H1 (cell line): ENCODE data around the gene ACYP2. TPM values are rescaled to one million over a fixed set of nuclear protein-coding genes. Genes with fewer than 3 reads are reported as not detected.
"Not testable (repeated sequence)": the region's sequence is repeated elsewhere in the genome, so short reads cannot be mapped to it uniquely, and the experiment has no call there.

Experiments used
- CTCF ChIA-PET: fragments of 300-600 bp; sonication (Branson Sonifier 250); formaldehyde crosslinking; loops from one replicate; lab custom pipeline; 2021; ENCODE audit not compliant: partially characterized antibody; lab: Charles Lee
- POLR2A ChIA-PET: fragments of 300-600 bp; sonication (Branson Sonifier 250); formaldehyde crosslinking; loops from one replicate; lab custom pipeline; 2021; ENCODE audit warnings: inconsistent platforms; ENCODE audit not compliant: partially characterized antibody; lab: Charles Lee
- DNase-seq, 2 experiments: peaks; one replicate each; pipeline versions ENCODE4 v3.0.0 to v3.0.0-alpha.2; 2010 to 2022; ENCODE audit warnings: low spot score in 2 of 2, low read depth in 1 of 2, mixed read lengths in 1 of 2
- FAIRE-seq: peaks from 2 replicates; lab custom pipeline; 2011; peaks lifted over from hg19 to GRCh38; lab: Jason Lieb, UNC
- H2AFZ ChIP-seq: 2 replicates; pipeline ENCODE4 v1.8.1; 2012; ENCODE audit warnings: low read length, inconsistent platforms
- H2AK5ac ChIP-seq: 2 replicates; pipeline ENCODE4 v1.6.1; 2013; ENCODE audit warnings: low read depth, low read length
- H2BK120ac ChIP-seq: replicated peaks from 2 replicates; pipeline ENCODE3; 2013; ENCODE audit warnings: low read depth, low read length, inconsistent platforms
- H2BK12ac ChIP-seq: 2 replicates; pipeline ENCODE4 v1.6.1; 2013; ENCODE audit warnings: low read depth, low read length
- H2BK15ac ChIP-seq: 2 replicates; pipeline ENCODE4 v1.6.1; 2013; ENCODE audit warnings: low read length
- H2BK20ac ChIP-seq: 2 replicates; pipeline ENCODE4 v1.6.1; 2013; ENCODE audit warnings: low read length
- H2BK5ac ChIP-seq: 2 replicates; pipeline ENCODE4 v1.6.1; 2013; ENCODE audit warnings: low read depth, low read length
- H3K14ac ChIP-seq: 2 replicates; pipeline ENCODE4 v1.6.1; 2013; ENCODE audit warnings: inconsistent platforms; ENCODE audit not compliant: insufficient read length
- H3K18ac ChIP-seq: 2 replicates; pipeline ENCODE4 v1.6.1; 2013; ENCODE audit warnings: low read length; ENCODE audit errors: extremely low read depth
- H3K23ac ChIP-seq: 2 replicates; pipeline ENCODE4 v1.6.1; 2013; ENCODE audit warnings: inconsistent platforms; ENCODE audit not compliant: insufficient read length
- H3K23me2 ChIP-seq: 2 replicates; pipeline ENCODE4 v1.6.1; 2013; ENCODE audit warnings: low read depth, low read length
- H3K27ac ChIP-seq: 2 replicates; pipeline ENCODE4 v1.6.1; 2011; ENCODE audit warnings: low read depth, low read length, inconsistent platforms
- H3K27me3 ChIP-seq, 4 experiments: replicated peaks in 1 of 4; 1 replicate in 1 of 4; 2 replicates in 3 of 4; pipeline versions ENCODE4 v1.6.1 to v1.8.1; 2011 to 2013; ENCODE audit warnings: low read length in 3 of 4, mild to moderate bottlenecking in 3 of 4, inconsistent platforms in 2 of 4, mixed read lengths in 2 of 4, moderate library complexity in 1 of 4; ENCODE audit not compliant: control insufficient read depth in 3 of 4, insufficient read depth in 3 of 4; ENCODE audit errors: extremely low read depth in 1 of 4
- H3K36me3 ChIP-seq, 4 experiments: 2 replicates each; pipeline versions ENCODE4 v1.6.1 to v1.8.1; 2011 to 2013; ENCODE audit warnings: mild to moderate bottlenecking in 4 of 4, low read length in 3 of 4, moderate library complexity in 2 of 4, control low read depth in 1 of 4, inconsistent platforms in 1 of 4; ENCODE audit not compliant: insufficient read depth in 4 of 4, control insufficient read depth in 2 of 4
- H3K4ac ChIP-seq: replicated peaks from 2 replicates; pipeline ENCODE3; 2013; ENCODE audit warnings: low read length, low read depth, mixed read lengths, inconsistent platforms; ENCODE audit not compliant: insufficient read length
- H3K4me1 ChIP-seq, 4 experiments: replicated peaks in 1 of 4; 1 replicate in 1 of 4; 2 replicates in 3 of 4; pipeline versions ENCODE4 v1.6.1 to v1.8.1; 2011 to 2013; ENCODE audit warnings: low read length in 3 of 4, inconsistent platforms in 2 of 4, mixed read lengths in 1 of 4; ENCODE audit not compliant: insufficient read depth in 4 of 4, control insufficient read depth in 3 of 4
- H3K4me2 ChIP-seq, 2 experiments: 2 replicates each; pipeline versions ENCODE4 v1.6.1 to v1.8.1; 2011 to 2013; ENCODE audit warnings: low read depth in 2 of 2, low read length in 2 of 2, control low read depth in 1 of 2, inconsistent platforms in 1 of 2, mild to moderate bottlenecking in 1 of 2; ENCODE audit not compliant: insufficient read depth in 1 of 2
- H3K4me3 ChIP-seq, 4 experiments: fragments of 200-600, 300-600 bp in 1 of 4; sonication (generic), shearing (Covaris generic), sonication (Bioruptor Twin) in 1 of 4; 2 replicates each; pipeline versions ENCODE4 v1.5.1 to v1.8.1; 2011 to 2016; ENCODE audit warnings: low read length in 4 of 4, low read depth in 3 of 4, control low read depth in 2 of 4, inconsistent platforms in 2 of 4, mild to moderate bottlenecking in 2 of 4, mixed read lengths in 1 of 4, moderate library complexity in 1 of 4; ENCODE audit not compliant: insufficient read depth in 2 of 4; ENCODE audit errors: extremely low read depth in 1 of 4
- H3K56ac ChIP-seq: replicated peaks from 2 replicates; pipeline ENCODE3; 2013; ENCODE audit warnings: low read depth, mild to moderate bottlenecking, mixed read lengths, low read length, inconsistent platforms; ENCODE audit not compliant: insufficient read length
- H3K79me1 ChIP-seq: 2 replicates; pipeline ENCODE4 v1.6.1; 2013; ENCODE audit warnings: low read depth, low read length, control low read depth
- H3K79me2 ChIP-seq, 2 experiments: 2 replicates each; pipeline versions ENCODE4 v1.6.1 to v1.8.1; 2012 to 2013; ENCODE audit warnings: low read length in 2 of 2, mild to moderate bottlenecking in 2 of 2, inconsistent platforms in 1 of 2; ENCODE audit not compliant: insufficient read depth in 2 of 2, control insufficient read depth in 1 of 2
- H3K9ac ChIP-seq, 4 experiments: replicated peaks in 1 of 4; 1 replicate in 1 of 4; 2 replicates in 3 of 4; pipeline versions ENCODE4 v1.6.1 to v1.8.1; 2011 to 2013; ENCODE audit warnings: low read depth in 3 of 4, low read length in 3 of 4, control low read depth in 2 of 4, mild to moderate bottlenecking in 2 of 4, moderate library complexity in 2 of 4, inconsistent platforms in 1 of 4; ENCODE audit errors: extremely low read depth in 1 of 4
- H3K9me3 ChIP-seq, 2 experiments: 2 replicates each; pipeline versions ENCODE4 v1.6.1 to v1.8.1; 2012 to 2013; ENCODE audit warnings: mild to moderate bottlenecking in 2 of 2, moderate library complexity in 2 of 2, control low read depth in 1 of 2, inconsistent platforms in 1 of 2, low read depth in 1 of 2, low read length in 1 of 2, mixed read lengths in 1 of 2; ENCODE audit not compliant: insufficient read depth in 2 of 2
- H4K20me1 ChIP-seq, 2 experiments: replicated peaks in 1 of 2; 2 replicates each; pipeline versions ENCODE3 to v1.8.1; 2011 to 2013; ENCODE audit warnings: inconsistent platforms in 2 of 2, low read length in 2 of 2, mild to moderate bottlenecking in 1 of 2; ENCODE audit not compliant: insufficient read depth in 2 of 2, control insufficient read depth in 1 of 2
- H4K5ac ChIP-seq: 2 replicates; pipeline ENCODE4 v1.6.1; 2013; ENCODE audit warnings: low read length, low read depth, mixed read lengths, inconsistent platforms; ENCODE audit not compliant: insufficient read length
- H4K8ac ChIP-seq: 2 replicates; pipeline ENCODE4 v1.8.0; 2013; ENCODE audit warnings: mild to moderate bottlenecking, moderate library complexity, low read length, inconsistent platforms; ENCODE audit not compliant: insufficient read depth; ENCODE audit errors: extremely low read depth
- H4K91ac ChIP-seq: replicated peaks from 2 replicates; pipeline ENCODE3; 2013; ENCODE audit warnings: low read length, mixed read lengths, inconsistent platforms; ENCODE audit not compliant: insufficient read length
- WGBS, 2 experiments: shearing (Covaris generic) in 1 of 2; methylation state at CpG; one replicate each; pipeline versions ENCODE4 v1.1.6 to v1.1.7; 2013 to 2015; ENCODE audit warnings: low lambda C conversion rate in 2 of 2, mixed read lengths in 2 of 2, inconsistent platforms in 1 of 2, low coverage in 1 of 2, missing lambda C conversion rate in 1 of 2; ENCODE audit not compliant: insufficient replicate concordance in 2 of 2, insufficient coverage in 1 of 2, insufficient read length in 1 of 2; ENCODE audit errors: extremely low coverage in 1 of 2, missing lambda C conversion rate in 1 of 2; 5-methylcytosine and 5-hydroxymethylcytosine counted together
- polyA plus RNA-seq, 7 experiments: library from polyadenylated mRNA; depleted of rRNA in 3 of 7; stranded (reverse) in 5 of 7; unstranded in 2 of 7; fragments of >200 nt in 5 of 7; fragments of 200-250 nt in 2 of 7; gene quantifications; 1 replicate in 5 of 7; 2 replicates in 1 of 7; 4 replicates in 1 of 7; pipeline versions ENCODE4 v1.2.1 to v1.2.3, GENCODE V29; 2011 to 2013; ENCODE audit warnings: missing spikeins in 2 of 7, mixed read lengths in 2 of 7
- total RNA-seq: library from RNA; stranded (reverse); fragmentation: NEBNext Ultra II Directional; extraction: Animal tissue kit (Norgen Biotek cat#: 25700); gene quantifications from 2 replicates; pipeline ENCODE4 v1.2.1, GENCODE V29; 2021

The ACYP2 gene
- total and polyA plus RNA-seq, 2 of the 8 experiments (the other 6 are each of a cell fraction or from before 2014, with no cell fraction given): 3.4 to 4.4 TPM

GRCh38 chr2:54324517-54324916 lies 209.1 kb downstream of the ACYP2 start:
- H3K23me2 ChIP-seq, H3K18ac ChIP-seq, H3K14ac ChIP-seq, H2AK5ac ChIP-seq, H3K4me1 ChIP-seq, FAIRE-seq, H3K79me1 ChIP-seq, H3K4me3 ChIP-seq, H3K27ac ChIP-seq, H3K23ac ChIP-seq, H2BK20ac ChIP-seq, H3K4me2 ChIP-seq, H2BK15ac ChIP-seq, H4K8ac ChIP-seq, H2AFZ ChIP-seq, H3K27me3 ChIP-seq, POLR2A ChIA-PET, H2BK5ac ChIP-seq, H3K36me3 ChIP-seq, H2BK12ac ChIP-seq, H3K9ac ChIP-seq, H2BK120ac ChIP-seq, H3K4ac ChIP-seq, H4K91ac ChIP-seq, H3K79me2 ChIP-seq, H4K5ac ChIP-seq, H3K56ac ChIP-seq, H4K20me1 ChIP-seq, DNase-seq: not testable (repeated sequence)
- CTCF ChIA-PET: interaction anchor here (0.9 to 1.9 kb wide), 3 partner anchors 45 to 66 kb away, joined by 3 to 6 read pairs (median 3); no protein-coding TSS in a partner anchor
- 79% methylated on average over 2 of the region's 2 CpGs; no CpG with 5 or more reads in 1 of the 2 experiments for WGBS, 2 experiments
- H3K9me3 ChIP-seq: peaks cover 9 to 12% of the 10 kb centered on the region in 2 experiments; a peak in 3 of 4 replicates
